ENCODE data around the gene RFX7.
"Not testable (repeated sequence)": the region's sequence is repeated elsewhere in the genome, so short reads cannot be mapped to it uniquely, and the experiment has no call there.

The RFX7 gene

GRCh38 chr15:56205061-56205876 lies 38.4 kb downstream of the RFX7 start:
- no peak for DNase-seq (ENCODE audit: low spot score)

GRCh38 chr15:56203312-56203922 lies 40.3 kb downstream of the RFX7 start:
- DNase-seq (ENCODE audit: low spot score): not testable (repeated sequence)

DNA sequence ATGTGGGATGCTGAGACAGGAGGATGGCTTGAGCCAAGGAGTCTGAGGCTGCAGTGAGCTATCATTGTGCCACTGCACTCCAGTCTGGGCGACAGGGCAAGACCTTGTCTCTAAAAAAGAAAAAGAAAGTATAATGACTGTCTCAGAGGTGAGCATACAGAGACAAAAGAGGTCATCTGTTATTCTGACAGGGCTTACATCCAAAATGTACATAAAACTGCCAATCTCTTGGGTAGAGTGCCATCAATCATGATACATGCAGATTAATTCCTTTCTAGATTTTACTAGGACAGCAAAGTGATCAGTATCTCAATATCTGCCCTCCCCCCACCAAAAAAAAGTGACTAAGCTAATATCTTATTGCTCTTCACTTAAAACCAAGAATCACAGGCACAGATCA lies 41.0 kb downstream of the RFX7 start:
- DNase-seq (ENCODE audit: low spot score): no peak

GRCh38 chr15:56199038-56199437 lies 44.6 kb downstream of the RFX7 start:
- DNase-seq (ENCODE audit: low spot score): no peak

DNA sequence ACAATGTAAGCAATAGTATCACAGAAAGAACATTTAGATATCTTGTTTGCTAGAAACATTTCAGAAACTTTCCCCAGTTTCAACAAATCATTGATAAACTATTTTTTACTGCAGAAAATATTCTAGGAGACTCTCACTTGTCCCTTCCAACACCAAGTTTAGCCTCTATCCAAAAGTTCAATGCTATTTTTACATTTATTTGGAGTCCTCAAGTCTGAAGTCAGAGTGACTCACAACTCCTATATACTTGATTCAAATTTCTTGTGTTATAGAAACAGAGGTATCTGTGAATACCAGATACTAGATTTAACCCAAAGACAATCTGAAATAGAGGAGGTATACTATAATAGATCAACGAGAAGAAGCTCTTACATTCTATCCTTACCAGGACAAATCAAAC lies 49.6 kb downstream of the RFX7 start:
- DNase-seq (ENCODE audit: low spot score): no peak

DNA sequence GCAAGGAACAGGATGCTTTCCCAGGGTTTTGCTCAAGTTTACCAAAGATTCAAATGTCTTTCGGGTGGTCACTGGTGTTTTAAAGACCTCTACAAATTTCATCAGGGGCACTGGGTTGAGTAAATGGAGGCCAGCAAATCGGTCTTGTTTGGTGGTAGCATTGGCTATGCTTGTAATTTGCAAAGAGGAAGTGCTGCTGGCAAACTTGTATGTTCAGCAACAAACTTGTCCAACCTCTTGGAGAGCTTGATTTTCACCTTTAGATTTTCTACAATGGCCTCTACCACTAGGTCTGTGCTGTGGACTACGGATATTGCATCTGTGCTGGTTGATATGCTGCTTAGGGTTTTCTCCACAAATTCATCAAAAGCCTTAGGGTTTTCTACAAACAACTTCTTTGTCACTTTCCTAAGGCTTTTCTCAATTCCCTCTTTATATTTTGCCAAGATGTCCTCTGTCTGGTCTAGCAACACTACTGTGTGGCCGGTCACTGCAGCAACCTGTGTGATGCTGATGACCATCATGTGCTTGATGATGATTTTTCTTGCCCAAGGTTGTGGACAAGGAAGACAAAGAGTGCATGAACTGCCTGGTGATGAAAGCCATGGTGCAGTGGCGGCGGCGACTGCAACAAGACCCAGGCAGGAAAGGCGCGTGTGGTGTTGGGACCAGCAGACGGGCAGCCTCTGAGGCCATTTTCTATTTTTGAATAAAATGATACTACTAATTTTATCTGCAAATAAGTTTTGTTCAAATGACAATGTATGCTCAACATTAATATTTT lies 50.8 kb downstream of the RFX7 start:
- DNase-seq (ENCODE audit: low spot score): no peak

DNA sequence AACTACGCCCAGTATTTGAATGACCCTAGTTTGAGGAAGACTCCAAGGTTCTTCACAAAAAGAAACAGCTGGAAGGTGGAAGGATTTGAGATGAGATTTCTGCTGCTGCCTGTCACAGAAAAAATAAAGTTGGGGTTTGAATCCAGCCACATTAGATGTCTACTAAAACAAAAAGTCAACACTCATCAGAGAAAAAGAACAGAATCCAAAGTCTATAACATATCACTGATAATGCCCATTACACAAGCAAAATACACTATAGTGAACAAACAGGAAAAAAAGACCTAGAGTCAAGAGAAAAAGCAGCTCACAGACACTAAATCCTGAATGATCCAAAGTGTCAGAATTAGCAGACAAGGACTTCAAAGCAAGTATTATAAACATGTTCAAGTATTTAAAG lies 56.0 kb downstream of the RFX7 start:
- DNase-seq (ENCODE audit: low spot score): no peak

GRCh38 chr15:56185980-56186379 lies 57.7 kb downstream of the RFX7 start:
- no peak for DNase-seq (ENCODE audit: low spot score)

GRCh38 chr15:56184516-56184915 lies 59.2 kb downstream of the RFX7 start:
- no peak for DNase-seq (ENCODE audit: low spot score)

DNA sequence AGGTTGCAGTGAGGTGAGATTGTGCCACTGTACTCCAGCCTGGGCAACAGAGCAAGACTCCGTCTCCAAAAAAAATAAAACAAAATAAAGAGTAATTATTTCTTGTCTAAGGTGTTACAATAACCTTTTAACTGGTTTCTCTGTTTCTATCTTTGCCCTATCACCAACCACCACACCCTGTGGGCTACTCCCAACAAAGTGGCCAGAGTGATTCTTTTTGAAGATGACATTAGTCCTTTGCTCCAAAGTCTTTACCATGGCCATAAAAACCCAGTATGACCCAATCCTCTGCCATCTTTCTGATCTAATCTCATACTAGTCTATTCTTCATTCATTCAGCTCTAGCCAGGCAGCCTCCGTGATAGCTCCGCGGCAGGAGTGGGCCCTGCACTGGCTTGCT lies 62.8 kb downstream of the RFX7 start:
- DNase-seq (ENCODE audit: low spot score): no peak

GRCh38 chr15:56176996-56177395 lies 66.7 kb downstream of the RFX7 start:
- no peak for DNase-seq (ENCODE audit: low spot score)

GRCh38 chr15:56175788-56176187 lies 67.9 kb downstream of the RFX7 start:
- DNase-seq (ENCODE audit: low spot score): no peak

DNA sequence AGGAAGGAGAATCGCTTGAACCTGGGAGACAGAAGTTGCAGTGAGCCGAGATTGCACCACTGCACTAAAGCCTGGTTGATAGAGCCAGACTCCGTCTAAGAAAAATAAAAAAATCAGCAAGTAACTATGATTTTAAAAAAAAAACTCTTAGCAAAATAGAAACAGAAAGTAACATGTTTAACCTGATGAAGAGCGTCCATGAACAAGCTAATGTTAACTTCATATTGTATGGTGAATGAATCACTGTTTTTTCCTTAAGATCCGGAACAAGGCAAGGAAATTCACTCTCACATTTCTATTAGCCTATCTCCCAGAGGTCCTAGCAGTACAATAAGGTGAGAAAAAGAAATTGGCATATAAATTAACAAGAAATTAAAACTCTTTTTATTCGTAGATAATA lies 69.0 kb downstream of the RFX7 start:
- no peak for DNase-seq (ENCODE audit: low spot score)

DNA sequence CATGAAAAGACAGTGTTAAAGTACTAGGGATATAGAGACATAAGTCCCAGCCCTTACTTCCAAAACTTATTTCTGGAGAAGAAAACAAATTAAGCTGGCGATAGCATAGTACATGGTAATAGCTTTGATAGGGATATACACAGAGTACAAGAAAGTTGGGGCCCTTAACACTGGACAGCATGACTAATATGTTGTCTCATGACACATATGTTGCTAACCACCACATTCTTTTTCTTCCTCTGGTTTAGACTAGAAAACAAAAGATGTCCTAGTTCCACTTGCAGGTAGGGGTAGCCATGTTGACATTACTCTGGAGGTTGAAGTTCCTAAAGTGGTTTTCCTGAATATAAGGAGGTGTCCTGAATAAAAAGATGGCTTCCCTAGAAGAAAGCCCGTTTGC lies 75.3 kb downstream of the RFX7 start:
- no peak for DNase-seq (ENCODE audit: low spot score)

- DNase-seq (ENCODE audit: low spot score): no peak
These were observed 78.4 kb downstream of the RFX7 start for GRCh38 chr15:56165234-56165633.

- no peak for DNase-seq (ENCODE audit: low spot score)
These were observed 82.7 kb downstream of the RFX7 start for GRCh38 chr15:56160966-56161365.

- DNase-seq (ENCODE audit: low spot score): no peak
These were observed 86.8 kb downstream of the RFX7 start for GRCh38 chr15:56156877-56157276.

DNA sequence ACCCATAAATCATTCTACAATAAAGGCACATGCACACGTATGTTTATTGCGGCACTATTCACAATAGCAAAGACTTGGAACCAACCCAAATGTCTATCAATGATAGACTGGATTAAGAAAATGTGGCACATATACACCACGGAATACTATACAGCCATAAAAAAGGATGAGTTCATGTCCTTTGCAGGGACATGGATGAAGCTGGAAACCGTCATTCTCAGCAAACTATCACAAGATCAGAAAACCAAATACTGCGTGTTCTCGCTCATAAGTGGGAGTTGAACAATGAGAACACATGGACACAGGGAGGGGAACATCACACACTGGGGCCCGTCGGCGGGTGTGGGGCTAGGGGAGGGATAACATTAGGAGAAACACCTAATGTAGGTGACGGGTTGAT lies 88.4 kb downstream of the RFX7 start:
- not testable (repeated sequence) for DNase-seq (ENCODE audit: low spot score)

DNA sequence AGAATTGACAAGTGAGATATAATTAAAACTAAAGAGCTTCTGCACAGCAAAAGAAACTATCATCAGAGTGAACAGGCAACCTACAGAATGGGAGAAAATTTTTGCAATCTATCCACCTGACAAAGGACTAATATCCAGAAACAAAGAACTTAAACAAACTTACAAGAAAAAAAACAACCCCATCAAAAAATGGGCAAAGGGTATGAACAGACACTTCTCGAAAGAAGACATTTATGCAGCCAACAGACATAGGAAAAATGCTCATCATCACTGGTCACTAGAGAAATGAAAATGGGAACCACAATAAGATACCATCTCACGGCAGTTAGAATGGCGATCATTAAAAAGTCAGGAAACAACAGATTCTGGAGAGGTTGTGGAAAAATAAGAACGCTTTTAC lies 88.9 kb downstream of the RFX7 start:
- DNase-seq (ENCODE audit: low spot score): not testable (repeated sequence)

- DNase-seq (ENCODE audit: low spot score): no peak
These were observed 93.5 kb downstream of the RFX7 start for GRCh38 chr15:56150204-56150603.

- DNase-seq (ENCODE audit: low spot score): no peak
These were observed 95.6 kb downstream of the RFX7 start for GRCh38 chr15:56148064-56148463.

GRCh38 chr15:56146756-56147155 lies 96.9 kb downstream of the RFX7 start:
- DNase-seq (ENCODE audit: low spot score): no peak

- DNase-seq (ENCODE audit: low spot score): no peak
These were observed 115.6 kb downstream of the RFX7 start for GRCh38 chr15:56128081-56128480.
